Activated naive CD4-positive, alpha-beta T cell (primary cell): Measurements from ENCODE around the gene HES5.
"Not testable (repeated sequence)": the region's sequence is repeated elsewhere in the genome, so short reads cannot be mapped to it uniquely, and the experiment has no call there.

Experiments
- DNase-seq, 4 experiments: peaks; one replicate each; lab custom pipeline; 2025; lab: John Stamatoyannopoulos, UW

The HES5 gene

GRCh38 chr1:2529784-2530512 is at the start of gene HES5:
HES5 (minus strand) TSS chr1:2530263; CDS start chr1:2530164, 99 bp downstream.
- DNase-seq: peak in 1 of 4 experiments; percentile 26

DNA sequence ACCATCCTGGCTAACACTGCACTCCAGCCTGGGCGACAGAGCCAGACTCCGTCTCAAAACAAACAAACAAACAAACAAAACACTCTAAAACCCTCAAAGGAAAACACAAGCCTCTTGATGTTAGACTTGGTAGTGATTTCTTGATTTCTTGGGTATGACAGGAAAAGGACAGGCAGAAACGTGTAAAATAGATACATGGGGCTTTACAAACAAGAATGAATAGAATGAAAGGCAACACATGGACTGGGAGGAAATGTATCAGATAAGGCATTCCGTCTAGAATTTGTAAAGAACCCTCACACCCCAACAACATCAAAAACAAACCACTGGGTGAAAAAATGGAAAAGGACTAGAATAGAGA is 48.7 kb upstream of the HES5 start:
- no peak for DNase-seq

- DNase-seq: not testable (repeated sequence)
These were observed 47.6 kb upstream of the HES5 start for GRCh38 chr1:2577565-2578075.

DNA sequence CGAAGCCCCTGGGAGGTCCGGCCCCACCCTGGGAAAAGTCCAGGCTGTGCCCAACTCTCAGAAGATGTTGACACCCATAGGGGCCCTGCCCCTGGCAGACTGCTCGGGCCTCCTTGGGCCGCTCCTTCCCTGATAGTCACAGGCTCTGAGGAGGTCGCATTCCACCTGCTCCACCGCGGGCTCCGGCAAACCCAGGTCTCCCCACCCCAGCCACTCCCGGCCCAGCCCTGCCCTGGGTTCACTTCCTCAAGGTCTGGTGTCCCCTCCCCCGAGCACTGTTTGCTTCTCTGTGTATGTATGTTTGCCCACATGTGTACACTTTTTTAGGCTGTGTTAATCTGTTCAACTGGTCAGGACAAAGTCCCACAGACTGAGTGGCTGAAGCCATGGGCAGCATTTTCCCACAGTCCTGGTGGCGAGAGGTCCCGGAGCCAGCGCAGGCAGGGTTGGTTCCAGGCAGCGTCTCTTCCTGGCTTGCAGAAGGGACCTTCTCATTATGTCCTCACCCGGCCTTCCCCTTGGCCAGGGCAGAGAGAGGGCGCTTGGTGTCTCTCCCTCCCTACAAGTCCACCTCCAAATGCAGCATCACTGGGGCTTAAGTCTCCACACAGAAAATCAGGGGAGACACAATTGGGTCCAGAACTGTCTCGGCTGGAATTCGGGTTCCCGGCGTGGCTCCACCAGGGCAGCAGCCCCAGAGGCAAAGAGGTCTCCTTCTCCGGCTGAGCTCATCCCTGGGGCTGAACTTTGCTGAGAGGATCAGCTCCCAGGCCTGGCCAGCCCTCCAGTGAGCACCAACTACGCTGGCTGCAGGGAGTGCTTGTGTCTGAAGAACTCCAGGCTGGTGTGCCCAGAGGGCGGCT is 46.0 kb upstream of the HES5 start:
- DNase-seq: no peak

- DNase-seq: no peak
These were observed 44.3 kb upstream of the HES5 start for GRCh38 chr1:2574350-2574749.

DNA sequence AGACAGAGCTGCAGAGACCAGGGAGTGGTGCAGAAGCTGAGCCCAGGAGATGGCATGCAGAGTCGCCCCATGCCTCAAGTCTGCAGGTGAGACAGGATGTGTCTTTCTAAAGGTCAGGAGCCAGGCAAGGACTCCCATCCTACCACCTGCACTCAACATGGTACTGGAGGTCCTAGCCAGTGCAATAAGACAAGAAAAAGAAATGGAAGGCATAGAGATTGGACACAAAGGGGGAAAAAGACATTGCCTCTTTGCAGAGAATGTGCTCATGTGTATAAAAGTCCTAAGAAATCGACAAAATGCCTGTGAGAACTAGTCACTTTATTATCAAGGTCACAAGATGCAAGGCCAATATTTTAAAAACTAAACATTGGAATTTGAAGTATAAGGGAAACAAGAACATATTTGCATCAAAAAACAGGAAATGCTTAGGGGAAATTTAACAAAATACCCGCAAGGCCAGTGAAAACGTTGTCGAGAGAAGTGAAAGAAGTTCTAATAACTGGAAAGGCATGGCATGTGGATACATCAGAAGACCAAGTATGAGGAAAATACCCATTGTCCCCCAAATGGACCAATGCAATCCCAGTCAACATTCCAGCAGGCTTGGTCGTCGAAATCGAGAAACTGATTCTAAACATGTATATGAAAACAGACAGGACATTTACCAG is 43.3 kb upstream of the HES5 start:
- no peak for DNase-seq

- no peak for DNase-seq
These were observed 41.3 kb upstream of the HES5 start for GRCh38 chr1:2571348-2571747.

DNA sequence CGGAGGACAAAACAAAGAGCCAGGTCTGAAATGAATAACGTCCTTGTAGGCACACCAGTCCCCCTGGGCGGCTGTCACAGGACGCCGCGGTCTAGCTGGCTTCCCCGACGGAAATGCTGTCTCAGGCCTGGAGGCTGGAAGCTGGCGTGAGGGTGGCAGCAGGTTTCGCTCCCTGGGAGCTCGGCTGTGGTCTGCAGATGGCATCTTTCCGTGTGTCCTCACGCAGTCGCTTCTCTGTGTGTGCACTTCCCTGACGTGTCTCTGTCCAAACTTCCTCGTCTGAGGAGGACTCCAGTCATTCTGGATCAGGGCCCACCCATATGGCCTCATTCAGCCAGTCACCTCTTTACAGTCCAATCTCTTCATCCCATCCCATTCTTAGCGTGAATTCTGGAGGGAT is 40.3 kb upstream of the HES5 start:
- no peak for DNase-seq

- DNase-seq: not testable (repeated sequence)
These were observed 39.6 kb upstream of the HES5 start for GRCh38 chr1:2569703-2570102.

DNA sequence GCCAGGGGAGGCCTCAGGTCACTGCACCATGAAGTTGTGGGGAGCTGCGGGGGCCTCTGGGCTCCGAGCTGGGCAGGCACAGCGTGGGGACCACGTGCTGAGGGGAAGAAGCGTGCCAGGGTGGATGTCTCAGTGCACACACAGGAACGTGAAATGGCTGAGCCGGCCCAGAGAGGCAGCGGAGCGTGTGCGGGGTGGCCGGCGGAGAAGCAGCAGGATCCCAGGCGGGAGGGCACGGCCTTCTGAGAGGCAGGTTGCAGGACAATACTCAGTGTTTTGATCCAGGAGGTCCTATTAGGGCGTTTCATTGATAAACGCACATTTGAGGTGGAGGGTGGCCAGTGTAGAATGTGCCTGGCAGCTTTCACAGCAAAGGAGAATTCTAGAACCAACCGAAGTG is 39.0 kb upstream of the HES5 start:
- DNase-seq: no peak

DNA sequence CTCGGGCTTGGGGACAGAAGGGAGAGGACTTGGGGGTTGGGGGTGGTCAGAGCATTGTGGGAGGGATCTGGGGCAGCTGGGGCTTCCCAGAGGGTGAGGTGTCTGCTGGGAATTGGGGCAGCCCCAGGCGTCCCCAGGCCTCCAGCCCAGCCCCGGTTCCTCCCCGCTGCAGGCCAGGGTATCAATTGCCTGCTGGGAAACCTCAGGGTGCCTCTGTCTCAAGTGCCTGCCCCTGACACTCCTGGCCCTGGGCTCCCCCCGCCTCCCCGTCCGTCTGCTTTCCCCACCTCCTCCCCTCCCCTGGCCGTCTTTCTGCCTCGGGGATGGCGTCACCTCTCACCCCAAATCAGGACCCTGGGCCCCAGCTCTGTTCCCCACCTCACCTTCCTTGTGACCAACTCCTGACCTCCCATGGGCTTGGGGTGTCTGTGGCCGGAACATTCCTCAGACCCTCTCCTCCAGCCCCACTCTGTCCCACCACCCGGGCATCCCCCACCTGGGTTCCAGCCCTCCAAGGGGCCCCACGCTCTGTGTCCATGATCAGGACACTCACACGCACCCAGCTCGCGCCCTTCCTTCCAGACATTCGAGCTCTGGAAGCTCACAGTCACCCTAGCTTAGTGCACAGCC is 38.2 kb upstream of the HES5 start:
- not testable (repeated sequence) for DNase-seq

DNA sequence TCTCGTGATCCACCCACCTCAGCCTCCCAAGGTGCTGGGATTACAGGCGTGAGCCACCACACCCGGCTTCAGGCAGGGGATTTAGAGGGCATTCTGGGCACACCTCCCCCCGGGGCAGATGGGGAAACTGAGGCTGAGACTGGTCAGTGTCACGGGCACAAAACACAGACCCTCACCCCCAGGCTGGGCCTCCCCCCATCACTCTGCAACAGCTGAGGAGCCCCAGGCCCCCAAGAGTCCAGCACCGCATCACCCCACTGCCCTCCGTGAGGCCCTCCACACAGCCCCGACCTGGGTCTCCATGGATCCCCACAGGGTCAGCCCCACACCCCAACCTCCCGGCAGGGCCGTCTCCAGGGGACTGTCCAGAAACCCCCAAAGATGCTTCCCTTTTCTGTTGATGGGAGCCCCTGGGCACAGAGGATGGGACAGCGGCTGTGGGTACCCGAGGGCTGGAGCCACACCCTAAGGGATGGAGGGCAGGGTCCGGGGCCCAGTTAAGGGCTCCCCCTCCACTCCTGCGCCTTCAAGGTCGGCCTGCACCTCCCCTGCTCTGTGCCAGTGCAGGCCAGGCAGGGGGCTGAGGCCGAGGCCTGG is 37.1 kb upstream of the HES5 start:
- DNase-seq: no peak

DNA sequence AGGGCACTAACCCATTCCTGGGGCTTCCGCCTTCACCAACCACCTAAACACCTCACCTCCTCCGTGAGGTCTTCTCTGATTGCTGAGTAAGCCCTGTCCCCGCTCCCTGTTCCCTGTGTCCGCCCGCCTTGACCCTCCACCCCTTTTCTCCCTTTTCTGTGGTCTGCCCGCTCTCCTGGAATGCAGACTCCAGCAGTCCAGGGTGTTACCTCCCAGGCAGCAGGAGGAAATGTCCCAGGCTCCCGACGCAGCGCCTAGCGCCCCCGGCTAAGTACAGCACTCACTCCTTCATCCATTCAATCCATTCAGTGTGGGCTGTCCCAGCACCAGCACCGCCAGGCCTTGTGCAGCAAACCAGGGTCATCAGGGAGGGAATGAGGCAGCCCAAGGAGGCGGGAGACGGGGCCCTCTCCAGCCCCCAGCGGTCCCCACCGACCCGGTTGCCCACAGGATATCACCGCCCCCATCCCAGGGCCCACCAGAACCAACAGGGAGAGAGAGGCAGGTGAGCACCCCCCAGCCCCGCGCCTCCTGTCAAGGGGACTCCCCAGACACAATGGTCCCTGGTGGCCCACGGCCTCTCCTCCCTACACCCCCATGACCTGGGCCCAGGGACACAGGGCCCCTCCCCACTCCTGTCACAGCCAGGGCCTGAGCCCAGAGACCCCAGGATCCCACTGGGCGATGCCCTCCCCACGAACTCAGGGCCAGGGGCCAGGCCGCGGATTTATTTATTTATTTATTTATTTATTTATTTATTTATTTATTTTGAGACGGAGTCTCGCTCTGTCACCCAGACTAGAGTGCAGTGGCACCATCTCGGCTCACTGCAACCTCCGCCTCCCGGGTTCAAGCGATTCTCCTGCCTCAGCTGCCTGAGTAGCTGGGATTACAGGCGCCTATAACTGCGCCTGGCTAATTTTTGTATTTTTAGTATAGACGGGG is 36.3 kb upstream of the HES5 start:
- no peak for DNase-seq

DNA sequence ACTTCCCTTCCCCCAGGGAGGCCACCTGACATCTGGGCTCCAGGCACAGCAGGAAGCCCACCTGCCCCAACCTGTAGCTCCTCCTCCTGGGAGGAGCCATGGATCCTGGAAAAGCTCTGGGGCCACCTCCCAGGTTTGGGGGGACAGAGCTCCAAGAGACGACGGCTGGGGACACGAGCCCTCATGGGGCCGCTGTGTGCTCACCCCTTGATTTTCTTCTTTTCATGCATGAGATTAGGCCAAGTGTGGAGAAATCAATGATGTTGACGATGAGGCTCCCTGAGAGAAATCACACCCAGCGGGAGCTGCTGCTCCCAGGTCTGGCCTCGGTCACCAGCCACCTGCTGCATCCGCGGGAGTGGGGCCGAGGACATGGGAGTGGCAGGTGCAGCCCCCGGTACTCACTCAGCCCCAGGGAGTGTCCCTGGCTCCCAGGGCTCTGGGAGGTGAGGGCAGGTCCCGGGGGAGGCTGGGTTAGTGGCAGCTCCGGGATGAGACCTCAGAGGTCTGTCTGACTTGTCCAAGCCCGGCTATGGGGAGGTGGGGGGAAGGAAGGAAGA is 34.8 kb upstream of the HES5 start:
- DNase-seq: no peak

DNA sequence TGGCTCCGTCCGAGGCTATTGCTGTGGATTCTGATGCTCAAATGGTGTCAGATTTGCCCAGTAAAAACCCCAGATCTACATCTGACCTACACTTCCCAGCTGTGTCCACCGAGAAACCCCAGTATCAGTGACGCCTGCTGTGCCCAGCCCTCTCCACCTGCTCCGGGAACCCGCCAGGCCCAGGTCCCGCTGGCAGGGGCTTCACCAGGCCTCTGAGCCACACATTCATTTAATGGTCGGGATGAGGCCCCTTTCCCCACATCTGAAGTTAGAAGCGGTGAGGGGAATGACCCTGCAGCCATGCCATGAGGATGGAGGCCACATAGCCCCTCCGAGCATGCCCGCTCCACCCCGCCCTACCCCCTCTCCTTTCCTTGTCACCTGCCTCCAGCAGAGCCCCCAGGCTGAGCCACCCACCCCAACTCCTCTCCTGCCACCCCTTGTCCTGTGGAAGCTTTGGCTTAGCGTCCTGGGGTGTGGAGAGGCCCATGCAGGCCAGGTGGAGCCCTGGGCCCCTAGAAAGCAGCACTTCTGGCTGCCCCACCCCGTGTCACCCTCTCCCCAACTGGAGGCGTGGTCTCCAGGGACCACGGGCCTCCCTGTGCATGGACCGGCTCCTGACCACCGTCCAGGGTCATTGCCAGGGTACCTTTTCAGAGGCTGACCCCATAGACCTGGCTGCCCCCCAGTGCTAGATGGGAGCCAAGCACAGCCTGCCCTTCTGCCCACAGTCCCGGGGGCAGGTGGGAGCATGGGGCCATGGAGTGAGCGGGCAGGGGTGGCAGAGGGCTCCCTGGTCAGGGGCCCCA is 34.1 kb upstream of the HES5 start:
- DNase-seq: no peak

DNA sequence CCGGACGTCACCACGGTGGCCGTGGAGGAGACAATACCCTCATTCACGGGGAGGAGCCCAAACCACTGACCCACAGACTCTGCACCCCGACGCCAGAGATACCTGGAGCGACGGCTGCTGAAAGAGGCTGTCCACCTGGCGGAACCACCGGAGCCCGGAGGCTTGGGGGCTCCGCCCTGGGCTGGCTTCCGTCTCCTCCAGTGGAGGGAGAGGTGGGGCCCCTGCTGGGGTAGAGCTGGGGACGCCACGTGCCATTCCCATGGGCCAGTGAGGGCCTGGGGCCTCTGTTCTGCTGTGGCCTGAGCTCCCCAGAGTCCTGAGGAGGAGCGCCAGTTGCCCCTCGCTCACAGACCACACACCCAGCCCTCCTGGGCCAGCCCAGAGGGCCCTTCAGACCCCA is 33.1 kb upstream of the HES5 start:
- DNase-seq: no peak

DNA sequence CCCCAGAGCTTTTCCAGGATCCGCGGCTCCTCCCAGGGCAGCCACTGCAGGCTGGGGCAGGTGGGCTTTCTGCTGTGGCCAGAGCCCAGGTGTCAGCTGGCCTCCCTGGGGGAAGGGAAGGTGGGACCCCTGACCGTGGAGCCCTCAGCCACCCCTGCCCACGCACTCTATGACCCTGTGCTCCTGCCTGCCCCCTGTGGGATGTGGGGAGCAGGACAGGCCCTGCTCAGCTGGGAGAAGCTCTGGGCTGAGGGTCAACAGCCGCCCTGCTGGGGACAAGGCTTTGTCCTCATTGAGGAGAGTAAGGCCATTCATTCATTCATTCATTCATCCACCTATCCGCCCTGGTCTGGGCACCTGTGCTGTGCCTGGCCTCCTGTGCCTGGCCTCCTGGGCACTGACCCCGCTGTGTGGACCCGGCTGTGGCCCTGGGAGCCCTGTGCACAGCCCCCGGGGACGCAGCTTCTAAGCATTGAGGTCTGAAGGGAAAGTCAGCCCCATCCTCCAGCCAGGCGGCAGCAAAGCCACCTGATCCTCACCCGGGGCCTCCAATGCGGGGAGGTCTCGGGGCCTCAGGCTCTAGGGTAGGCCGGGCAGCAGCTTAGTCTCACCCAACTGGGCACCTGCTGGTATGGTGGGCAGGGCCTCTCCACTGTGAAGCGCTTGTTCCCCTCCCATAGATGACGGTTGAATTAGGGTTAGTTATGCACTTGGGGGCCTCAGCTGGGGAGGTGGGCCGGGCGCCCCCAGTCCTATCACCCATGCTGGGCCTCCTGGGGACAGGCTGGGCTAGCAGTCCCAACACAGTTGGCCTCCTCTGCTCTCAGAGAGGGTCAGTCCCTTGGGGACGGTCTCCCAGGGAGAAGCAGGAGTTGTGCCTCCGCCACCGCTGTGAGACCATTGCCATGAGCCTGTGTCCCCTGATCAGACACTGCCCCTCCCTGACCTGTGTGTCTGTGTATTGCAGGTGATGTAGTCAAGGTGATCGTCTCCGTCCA is 32.1 kb upstream of the HES5 start:
- DNase-seq: no peak

DNA sequence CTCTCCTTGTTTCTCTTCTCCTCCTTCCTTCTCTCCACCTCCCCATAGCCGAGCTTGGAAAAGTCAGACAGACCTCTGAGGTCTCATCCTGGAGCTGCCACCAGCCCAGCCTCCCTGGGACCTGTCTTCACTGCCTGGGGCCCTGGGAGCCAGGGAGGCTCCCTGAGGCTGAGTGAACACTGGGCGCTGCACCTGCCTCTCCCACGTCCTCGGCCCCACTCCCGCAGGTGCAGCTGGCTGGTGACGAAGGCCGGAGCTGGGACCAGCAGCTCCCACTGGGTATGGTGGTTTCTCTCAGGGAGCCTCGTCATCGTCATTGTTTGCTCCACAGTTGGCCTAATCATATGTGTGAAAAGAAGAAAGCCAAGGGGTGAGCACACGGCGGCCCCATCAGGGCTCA is 31.4 kb upstream of the HES5 start:
- DNase-seq: no peak
